ENCODE data around the gene RBM23.
"Not testable (repeated sequence)": the region's sequence is repeated elsewhere in the genome, so short reads cannot be mapped to it uniquely, and the experiment has no call there.

GRCh38 chr14:22965916-22966782, 47.2 kb upstream of the RBM23 start:
- TF ChIP-seq CTCF (IDR thresholded peaks at IDR 0.05); POLR2A (IDR thresholded peaks at IDR 0.05; ENCODE audit: low read depth); EP300 (IDR thresholded peaks at IDR 0.05); POLR2AphosphoS5 (IDR thresholded peaks at IDR 0.05): not testable (repeated sequence)
